Erythroblast (primary cell): ENCODE data around the gene ARHGEF6.

Source experiments
- GATA1 ChIP-seq: IDR thresholded peaks from 2 replicates; pipeline ENCODE4 v1.6.1; 2011; ENCODE audit warnings: low read depth, mild to moderate bottlenecking, control low read depth, low read length, moderate library complexity
- POLR2A ChIP-seq: IDR thresholded peaks from 2 replicates; pipeline ENCODE4 v1.6.1; 2011; ENCODE audit warnings: mild to moderate bottlenecking, low read length

GRCh38 chrX:136625246-136625645 lies 155.5 kb downstream of the ARHGEF6 start:
- no peak for TF ChIP-seq POLR2A
- no peak for TF ChIP-seq GATA1
